DND-41 (cell line): ENCODE data around the gene SPRY2.

Experiments used
- EZH2 ChIP-seq: IDR thresholded peaks from 3 replicates; pipeline ENCODE4 v1.6.1; 2012; ENCODE audit warnings: borderline replicate concordance, low read depth, mild to moderate bottlenecking, moderate library complexity, low read length, inconsistent platforms; ENCODE audit not compliant: severe bottlenecking
- TF ChIP-seq, protein P1 (sequence below): IDR thresholded peaks from 2 replicates; pipeline ENCODE4 v1.5.1; 2012; ENCODE audit warnings: borderline replicate concordance, low read length, moderate library complexity, mild to moderate bottlenecking; ENCODE audit not compliant: poor library complexity, severe bottlenecking; ENCODE audit errors: extremely low read depth

DNA sequence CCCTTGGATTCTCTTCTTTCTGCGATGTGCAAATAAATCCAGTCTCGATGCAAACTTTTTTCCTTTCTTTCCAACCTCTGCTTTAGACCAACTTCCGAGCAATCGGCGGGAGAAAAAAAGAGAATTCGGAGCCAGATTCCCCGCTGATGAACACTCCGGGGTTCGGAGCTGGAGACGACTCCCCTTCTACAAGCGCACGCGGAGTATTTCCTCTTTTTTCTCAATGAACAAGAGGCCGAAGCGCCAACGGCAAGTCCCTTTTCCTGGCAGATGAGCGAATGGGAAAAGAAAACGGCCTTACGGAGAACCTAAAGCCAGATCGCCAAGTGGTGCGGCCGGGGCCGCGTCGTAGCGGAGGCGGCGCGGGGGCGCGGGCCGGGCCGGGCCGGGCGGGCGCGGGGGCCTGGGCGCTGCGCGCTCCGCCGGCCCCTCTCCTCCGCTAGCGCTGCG, 250 bp downstream of the SPRY2 start:
- TF ChIP-seq, protein P1, sequence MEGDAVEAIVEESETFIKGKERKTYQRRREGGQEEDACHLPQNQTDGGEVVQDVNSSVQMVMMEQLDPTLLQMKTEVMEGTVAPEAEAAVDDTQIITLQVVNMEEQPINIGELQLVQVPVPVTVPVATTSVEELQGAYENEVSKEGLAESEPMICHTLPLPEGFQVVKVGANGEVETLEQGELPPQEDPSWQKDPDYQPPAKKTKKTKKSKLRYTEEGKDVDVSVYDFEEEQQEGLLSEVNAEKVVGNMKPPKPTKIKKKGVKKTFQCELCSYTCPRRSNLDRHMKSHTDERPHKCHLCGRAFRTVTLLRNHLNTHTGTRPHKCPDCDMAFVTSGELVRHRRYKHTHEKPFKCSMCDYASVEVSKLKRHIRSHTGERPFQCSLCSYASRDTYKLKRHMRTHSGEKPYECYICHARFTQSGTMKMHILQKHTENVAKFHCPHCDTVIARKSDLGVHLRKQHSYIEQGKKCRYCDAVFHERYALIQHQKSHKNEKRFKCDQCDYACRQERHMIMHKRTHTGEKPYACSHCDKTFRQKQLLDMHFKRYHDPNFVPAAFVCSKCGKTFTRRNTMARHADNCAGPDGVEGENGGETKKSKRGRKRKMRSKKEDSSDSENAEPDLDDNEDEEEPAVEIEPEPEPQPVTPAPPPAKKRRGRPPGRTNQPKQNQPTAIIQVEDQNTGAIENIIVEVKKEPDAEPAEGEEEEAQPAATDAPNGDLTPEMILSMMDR, result no peak
- no peak for TF ChIP-seq EZH2
